Activated CD4-positive, alpha-beta T cell treated with anti-CD3 and anti-CD28 coated beads, Interleukin-2, Interleukin-4, amounts not matched to agents 100 ng/mL and 50 ng/mL, durations not matched to agents 16 hours and 8 hours (primary cell): ENCODE measurements around the gene FGF2.
"Not testable (repeated sequence)": the region's sequence is repeated elsewhere in the genome, so short reads cannot be mapped to it uniquely, and the experiment has no call there.

Experiments used
- DNase-seq: peaks from one replicate; pipeline ENCODE4 v3.0.0-alpha.2; 2020; ENCODE audit warnings: low spot score

The FGF2 gene

GRCh38 chr4:122826553-122827257 lies at the start of gene FGF2:
TSS of gene FGF2 (plus strand) at chr4:122826831. CDS start at chr4:122827175, 344 bp downstream.
- DNase-seq = peak; percentile 42

- no peak for DNase-seq
Observed at GRCh38 chr4:122776916-122777315, 49.7 kb upstream of the FGF2 start.

- no peak for DNase-seq
Observed at GRCh38 chr4:122777846-122778673, 48.6 kb upstream of the FGF2 start.

- no peak for DNase-seq
Observed at GRCh38 chr4:122781486-122781885, 45.1 kb upstream of the FGF2 start.

- no peak for DNase-seq
Observed at GRCh38 chr4:122783301-122784215, 43.1 kb upstream of the FGF2 start.

- no peak for DNase-seq
Observed at GRCh38 chr4:122784261-122784660, 42.4 kb upstream of the FGF2 start.

- no peak for DNase-seq
Observed at GRCh38 chr4:122785099-122785498, 41.5 kb upstream of the FGF2 start.

GRCh38 chr4:122786296-122786695 lies 40.3 kb upstream of the FGF2 start:
- peak; percentile 70 for DNase-seq

GRCh38 chr4:122786920-122787319 lies 39.7 kb upstream of the FGF2 start:
- DNase-seq = not testable (repeated sequence)

- DNase-seq = no peak
Observed at GRCh38 chr4:122787940-122788339, 38.7 kb upstream of the FGF2 start.

- DNase-seq = no peak
Observed at GRCh38 chr4:122788935-122789334, 37.7 kb upstream of the FGF2 start.

- DNase-seq = no peak
Observed at GRCh38 chr4:122793811-122794210, 32.8 kb upstream of the FGF2 start.

- no peak for DNase-seq
Observed at GRCh38 chr4:122796801-122797404, 29.7 kb upstream of the FGF2 start.

- no peak for DNase-seq
Observed at GRCh38 chr4:122797405-122798094, 29.1 kb upstream of the FGF2 start.

GRCh38 chr4:122798101-122798500 lies 28.5 kb upstream of the FGF2 start:
- DNase-seq = peak; percentile 6

GRCh38 chr4:122798917-122799316 lies 27.7 kb upstream of the FGF2 start:
- DNase-seq = no peak

GRCh38 chr4:122803788-122804208 lies 22.8 kb upstream of the FGF2 start:
- DNase-seq = no peak

GRCh38 chr4:122806981-122807679 lies 19.5 kb upstream of the FGF2 start:
- DNase-seq = no peak

GRCh38 chr4:122810669-122811068 lies 16.0 kb upstream of the FGF2 start:
- DNase-seq = no peak

- DNase-seq = not testable (repeated sequence)
Observed at GRCh38 chr4:122811781-122812180, 14.8 kb upstream of the FGF2 start.

GRCh38 chr4:122812823-122813222 lies 13.8 kb upstream of the FGF2 start:
- DNase-seq = not testable (repeated sequence)
